ENCODE data around the gene DICER1. TPM values are rescaled to one million over a fixed set of nuclear protein-coding genes. Genes with fewer than 3 reads are reported as not detected.

DICER1 gene
- total and polyA plus RNA-seq, 12 donors = 4.9 to 38.8 (median 27.2) TPM

DNA sequence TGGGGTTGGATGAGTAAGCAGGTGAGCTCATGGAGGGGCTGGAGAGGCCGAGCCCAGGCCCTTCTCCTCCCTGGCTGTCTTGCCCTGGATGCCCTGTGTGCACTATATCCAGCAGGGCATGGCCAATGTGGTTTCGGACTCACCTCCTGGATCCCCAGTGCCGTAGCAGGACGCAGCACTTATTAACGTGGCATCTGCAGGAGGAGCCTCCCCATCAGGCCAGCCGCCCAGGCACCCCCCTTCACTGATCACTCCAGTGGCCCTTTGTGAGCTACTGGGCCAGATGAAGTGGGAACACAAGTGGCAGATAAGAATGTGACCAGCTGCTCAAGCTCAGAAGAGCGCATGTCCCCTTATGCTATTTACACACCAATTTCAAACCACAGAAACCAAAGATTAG is 43.1 kb upstream of the DICER1 start:
- 45 to 60% methylated on average over 7 of the region's 7 CpGs for WGBS, 2 donors
- DNase-seq = peak; percentile 32
- Histone ChIP-seq H3K27ac (no peak overlapping the region), H3K36me3 (peaks cover 0 to 36% (median 7%) of the 10 kb centered on the region in 9 donors), H3K9me3 (peaks cover 0 to 25% (median 4%) of the 10 kb centered on the region in 11 donors), H3K27me3 (peaks cover 0 to 64% (median 34%) of the 10 kb centered on the region in 7 donors), H3K4me3 (no peak overlapping the region), H3K4me1 (peaks cover 0 to 6% (median 0%) of the 10 kb centered on the region in 9 donors)
- intact Hi-C loops (cut with DNase I) = no loop called here
- TF ChIP-seq, protein P1, sequence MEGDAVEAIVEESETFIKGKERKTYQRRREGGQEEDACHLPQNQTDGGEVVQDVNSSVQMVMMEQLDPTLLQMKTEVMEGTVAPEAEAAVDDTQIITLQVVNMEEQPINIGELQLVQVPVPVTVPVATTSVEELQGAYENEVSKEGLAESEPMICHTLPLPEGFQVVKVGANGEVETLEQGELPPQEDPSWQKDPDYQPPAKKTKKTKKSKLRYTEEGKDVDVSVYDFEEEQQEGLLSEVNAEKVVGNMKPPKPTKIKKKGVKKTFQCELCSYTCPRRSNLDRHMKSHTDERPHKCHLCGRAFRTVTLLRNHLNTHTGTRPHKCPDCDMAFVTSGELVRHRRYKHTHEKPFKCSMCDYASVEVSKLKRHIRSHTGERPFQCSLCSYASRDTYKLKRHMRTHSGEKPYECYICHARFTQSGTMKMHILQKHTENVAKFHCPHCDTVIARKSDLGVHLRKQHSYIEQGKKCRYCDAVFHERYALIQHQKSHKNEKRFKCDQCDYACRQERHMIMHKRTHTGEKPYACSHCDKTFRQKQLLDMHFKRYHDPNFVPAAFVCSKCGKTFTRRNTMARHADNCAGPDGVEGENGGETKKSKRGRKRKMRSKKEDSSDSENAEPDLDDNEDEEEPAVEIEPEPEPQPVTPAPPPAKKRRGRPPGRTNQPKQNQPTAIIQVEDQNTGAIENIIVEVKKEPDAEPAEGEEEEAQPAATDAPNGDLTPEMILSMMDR (IDR thresholded peaks at IDR 0.05) = no peak
- peak in 7 of 8 donors; percentile 70 to 93 (median 80) for ATAC-seq

DNA sequence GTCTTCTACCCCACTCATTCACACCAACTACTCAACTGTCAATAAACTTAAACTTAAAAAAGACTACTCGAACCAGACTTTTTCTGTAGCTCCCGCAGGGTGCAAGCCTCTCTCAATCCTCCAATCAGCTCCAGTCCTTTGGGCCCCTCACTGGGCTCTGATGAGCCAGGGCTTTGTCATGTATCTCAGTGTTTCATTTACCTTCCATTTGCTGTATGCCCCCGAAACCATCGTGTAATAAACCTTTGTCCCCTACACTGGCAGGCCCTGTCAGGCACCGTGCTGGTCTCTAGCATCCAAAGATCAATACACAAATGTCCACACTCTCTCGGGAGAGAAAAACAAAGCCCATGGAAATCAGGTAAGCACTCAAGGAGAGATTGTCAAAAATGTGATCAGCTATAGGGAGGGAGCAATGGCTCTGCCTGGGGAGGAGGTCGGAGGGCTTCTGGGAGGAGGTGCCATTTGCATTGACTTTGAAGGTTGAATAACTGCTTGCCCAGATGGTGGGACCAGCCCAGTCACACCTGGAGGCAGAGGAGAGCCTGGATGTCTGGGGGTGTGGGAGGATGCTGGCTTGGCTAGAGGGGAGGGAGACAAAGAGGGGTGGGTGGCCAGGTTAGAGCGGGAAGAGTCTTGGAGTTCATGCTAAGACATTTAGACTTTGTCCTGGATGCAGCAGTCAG is 42.1 kb upstream of the DICER1 start:
- Histone ChIP-seq H3K27ac (no peak overlapping the region), H3K4me1 (peaks cover 0 to 6% (median 0%) of the 10 kb centered on the region in 9 donors), H3K36me3 (peaks cover 0 to 27% (median 7%) of the 10 kb centered on the region in 9 donors), H3K27me3 (peaks cover 0 to 64% (median 34%) of the 10 kb centered on the region in 7 donors), H3K9me3 (peaks cover 0 to 15% (median 0%) of the 10 kb centered on the region in 11 donors), H3K4me3 (no peak overlapping the region)
- 67 to 77% methylated on average over 8 of the region's 8 CpGs for WGBS, 2 donors
- intact Hi-C loops (cut with DNase I) = loop anchor here in 1 of 10 donors (10.0 kb wide), 1 partner anchor 95 kb away; no protein-coding TSS in a partner anchor
- no peak for DNase-seq
- TF ChIP-seq, protein P1 (IDR thresholded peaks at IDR 0.05) = no peak
- no peak for ATAC-seq

DNA sequence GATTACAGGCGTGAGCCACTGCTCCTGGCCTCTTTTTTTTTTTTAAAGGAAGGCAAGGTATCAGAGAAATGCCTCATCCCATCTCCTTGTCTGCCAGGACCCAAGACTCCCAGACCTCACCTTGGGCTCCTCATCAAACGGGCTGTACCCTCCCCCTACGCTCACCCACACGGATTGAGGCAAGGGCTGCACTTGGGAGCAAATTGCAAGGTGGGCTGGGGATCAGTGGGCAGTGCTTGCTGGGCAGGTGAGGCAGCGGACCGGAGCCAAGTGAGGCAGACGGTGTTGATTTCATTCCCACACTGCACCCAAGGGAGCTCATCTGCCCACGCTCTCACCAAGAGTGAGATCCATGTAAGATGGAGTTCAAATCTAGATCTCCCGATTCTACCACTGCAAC is 41.0 kb upstream of the DICER1 start:
- H3K27ac ChIP-seq = no peak overlapping the region
- intact Hi-C loops (cut with DNase I) = loop anchor here in 1 of 10 donors (10.0 kb wide), 1 partner anchor 94 kb away; no protein-coding TSS in a partner anchor
- H3K27me3 ChIP-seq = peaks cover 0 to 54% (median 34%) of the 10 kb centered on the region in 7 donors
- ATAC-seq (no peak), DNase-seq (no peak)
- peaks cover 0 to 22% (median 6%) of the 10 kb centered on the region in 9 donors for H3K36me3 ChIP-seq
- H3K4me3 ChIP-seq = no peak overlapping the region
- TF ChIP-seq, protein P1 (IDR thresholded peaks at IDR 0.05) = no peak
- peaks cover 0 to 4% (median 0%) of the 10 kb centered on the region in 11 donors for H3K9me3 ChIP-seq
- WGBS, 2 donors = 93 to 96% methylated on average over 9 of the region's 9 CpGs
- H3K4me1 ChIP-seq = peaks cover 0 to 6% (median 0%) of the 10 kb centered on the region in 9 donors

DNA sequence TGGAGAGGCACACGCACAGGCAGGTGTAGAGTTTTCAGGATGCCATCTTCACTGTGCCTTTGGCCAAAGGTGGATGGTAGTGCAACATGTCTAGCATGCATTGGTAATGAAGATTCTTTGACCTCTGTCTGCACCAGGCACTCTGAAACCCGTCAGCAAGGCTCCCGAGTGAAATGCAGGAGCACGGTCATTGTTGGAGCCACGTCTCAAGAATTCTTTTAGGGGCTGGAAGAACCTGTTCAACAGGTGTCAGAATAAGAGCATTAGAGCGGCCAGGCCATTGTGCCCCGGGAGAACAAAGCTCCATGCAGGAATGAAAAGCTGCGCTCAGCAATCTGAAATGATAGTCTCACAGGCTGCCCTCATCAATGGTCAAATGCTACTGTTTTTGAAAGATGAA is 40.2 kb upstream of the DICER1 start:
- peaks cover 0 to 4% (median 0%) of the 10 kb centered on the region in 11 donors for H3K9me3 ChIP-seq
- H3K27ac ChIP-seq = no peak overlapping the region
- TF ChIP-seq, protein P1 (IDR thresholded peaks at IDR 0.05) = no peak
- no peak overlapping the region for H3K4me3 ChIP-seq
- intact Hi-C loops (cut with DNase I) = loop anchor here in 1 of 10 donors (10.0 kb wide), 1 partner anchor 93 kb away; no protein-coding TSS in a partner anchor
- ATAC-seq = no peak
- no peak for DNase-seq
- peaks cover 0 to 13% (median 0%) of the 10 kb centered on the region in 9 donors for H3K4me1 ChIP-seq
- peaks cover 0 to 16% (median 0%) of the 10 kb centered on the region in 9 donors for H3K36me3 ChIP-seq
- peaks cover 0 to 46% (median 27%) of the 10 kb centered on the region in 7 donors for H3K27me3 ChIP-seq
- WGBS, 2 donors = 82 to 84% methylated on average over 8 of the region's 8 CpGs
